RPMI8226 (cell line): Measurements from ENCODE around the gene RPP25L.
"Not testable (repeated sequence)": the region's sequence is repeated elsewhere in the genome, so short reads cannot be mapped to it uniquely, and the experiment has no call there.

Source experiments
- DNase-seq: peaks from one replicate; pipeline ENCODE4 v3.0.0-alpha.2; 2015

RPP25L gene

GRCh38 chr9:34611811-34612787 lies at the start of gene RPP25L:
RPP25L (minus strand) TSS chr9:34612097; CDS start chr9:34611296, 801 bp downstream.
- DNase-seq = peak; percentile 91

GRCh38 chr9:34659592-34660253 lies 47.8 kb upstream of the RPP25L start:
- peak; percentile 55 for DNase-seq

GRCh38 chr9:34658461-34658860 lies 46.6 kb upstream of the RPP25L start:
- no peak for DNase-seq

- DNase-seq = no peak
Measured at GRCh38 chr9:34656992-34657391, 45.1 kb upstream of the RPP25L start.

- DNase-seq = no peak
Measured at GRCh38 chr9:34655394-34655793, 43.5 kb upstream of the RPP25L start.

GRCh38 chr9:34654323-34655051 lies 42.6 kb upstream of the RPP25L start:
- DNase-seq = no peak

GRCh38 chr9:34653151-34654072 lies 41.5 kb upstream of the RPP25L start:
- DNase-seq = no peak

- no peak for DNase-seq
Measured at GRCh38 chr9:34652602-34653000, 40.7 kb upstream of the RPP25L start.

GRCh38 chr9:34651876-34652601 lies 40.1 kb upstream of the RPP25L start, which contains the start of gene IL11RA:
IL11RA (plus strand) TSS chr9:34652185; CDS start chr9:34655218, 3,033 bp downstream.
- no peak for DNase-seq

GRCh38 chr9:34651321-34651720 lies 39.4 kb upstream of the RPP25L start:
- no peak for DNase-seq

GRCh38 chr9:34650816-34651215 lies 38.9 kb upstream of the RPP25L start:
- no peak for DNase-seq

- DNase-seq = no peak
Measured at GRCh38 chr9:34648673-34649072, 36.8 kb upstream of the RPP25L start.

- no peak for DNase-seq
Measured at GRCh38 chr9:34647651-34648050, 35.8 kb upstream of the RPP25L start.

GRCh38 chr9:34647084-34647403 lies 35.1 kb upstream of the RPP25L start:
- DNase-seq = no peak

- DNase-seq = peak; percentile 95
Measured at GRCh38 chr9:34646211-34647083, 34.5 kb upstream of the RPP25L start, which contains the start of gene GALT. GALT (plus strand) TSS chr9:34646675; CDS start chr9:34646705, 30 bp downstream.

- no peak for DNase-seq
Measured at GRCh38 chr9:34644766-34645314, 32.9 kb upstream of the RPP25L start.

- no peak for DNase-seq
Measured at GRCh38 chr9:34642679-34643078, 30.8 kb upstream of the RPP25L start.

- not testable (repeated sequence) for DNase-seq
Measured at GRCh38 chr9:34639322-34639721, 27.4 kb upstream of the RPP25L start.

GRCh38 chr9:34638138-34638445 lies 26.2 kb upstream of the RPP25L start:
- no peak for DNase-seq
